ENCODE measurements around the gene SHLD1. TPM values are rescaled to one million over a fixed set of nuclear protein-coding genes. Genes with fewer than 3 reads are reported as not detected.

The SHLD1 gene
- total RNA-seq, 1 donor from 2014 or later = 3.5 TPM

GRCh38 chr20:5727018-5727515 lies 23.1 kb upstream of the SHLD1 start:
- Histone ChIP-seq H3K4me1 (ENCODE audit: insufficient read depth, low read length) (no peaks in the 10 kb centered on the region), H3K9ac (ENCODE audit: low read length) (no peak overlapping the region), H3K9me3 (ENCODE audit: insufficient read depth, low read depth, low read length) (no peaks in the 10 kb centered on the region), H3K4me2 (ENCODE audit: low read length) (no peak overlapping the region), H3K79me2 (ENCODE audit: insufficient read depth, low read length) (no peaks in the 10 kb centered on the region), H3K27me3 (ENCODE audit: insufficient read depth, low read length) (no peaks in the 10 kb centered on the region), H3K36me3 (ENCODE audit: insufficient read depth, low read length) (no peaks in the 10 kb centered on the region), H3K27ac (ENCODE audit: low read depth, low read length) (no peak overlapping the region), H3K4me3 (ENCODE audit: insufficient read depth, low read depth, low read length) (no peak overlapping the region), H2AFZ (ENCODE audit: low read depth, low read length) (no peak overlapping the region), H4K20me1 (ENCODE audit: insufficient read depth, low read length) (no peaks in the 10 kb centered on the region)
- Mint-ChIP-seq H3K27ac (ENCODE audit: unreplicated experiment) (no peak overlapping the region), H3K4me3 (ENCODE audit: unreplicated experiment) (no peak overlapping the region), H3K27me3 (ENCODE audit: low read depth, unreplicated experiment) (peaks cover 9% of the 10 kb centered on the region), H3K36me3 (ENCODE audit: low read depth, unreplicated experiment) (no peaks in the 10 kb centered on the region), H3K4me1 (ENCODE audit: low read depth, unreplicated experiment) (no peaks in the 10 kb centered on the region), H3K9me3 (ENCODE audit: unreplicated experiment) (peaks cover 6% of the 10 kb centered on the region)
- DNase-seq (ENCODE audit: low read depth) (no peak), FAIRE-seq (no peak)
- no peak for TF ChIP-seq EZH2 (IDR thresholded peaks at IDR 0.05; ENCODE audit: insufficient read depth, low read length)

- H3K9ac ChIP-seq (ENCODE audit: low read length) = no peak overlapping the region
- no peaks in the 10 kb centered on the region for H3K9me3 ChIP-seq (ENCODE audit: insufficient read depth, low read depth, low read length)
- H3K27me3 ChIP-seq (ENCODE audit: insufficient read depth, low read length) = no peaks in the 10 kb centered on the region
- no peak for TF ChIP-seq EZH2 (IDR thresholded peaks at IDR 0.05; ENCODE audit: insufficient read depth, low read length)
- TF ChIP-seq CTCF (IDR thresholded peaks at IDR 0.05; ENCODE audit: insufficient read depth, low read depth, low read length) = no peak
- Mint-ChIP-seq H3K4me3 (ENCODE audit: unreplicated experiment) (no peak overlapping the region), H3K9me3 (ENCODE audit: unreplicated experiment) (peaks cover 8% of the 10 kb centered on the region), H3K27me3 (ENCODE audit: low read depth, unreplicated experiment) (peaks cover 9% of the 10 kb centered on the region), H3K36me3 (ENCODE audit: low read depth, unreplicated experiment) (no peaks in the 10 kb centered on the region), H3K27ac (ENCODE audit: unreplicated experiment) (no peak overlapping the region), H3K4me1 (ENCODE audit: low read depth, unreplicated experiment) (no peaks in the 10 kb centered on the region)
- H3K4me1 ChIP-seq (ENCODE audit: insufficient read depth, low read length) = no peaks in the 10 kb centered on the region
- no peak overlapping the region for H3K4me2 ChIP-seq (ENCODE audit: low read length)
- H3K27ac ChIP-seq (ENCODE audit: low read depth, low read length) = no peak overlapping the region
- H3K4me3 ChIP-seq (ENCODE audit: insufficient read depth, low read depth, low read length) = no peak overlapping the region
- DNase-seq (ENCODE audit: low read depth) (no peak), FAIRE-seq (no peak)
- no peaks in the 10 kb centered on the region for H3K79me2 ChIP-seq (ENCODE audit: insufficient read depth, low read length)
- H4K20me1 ChIP-seq (ENCODE audit: insufficient read depth, low read length) = no peaks in the 10 kb centered on the region
- no peak overlapping the region for H2AFZ ChIP-seq (ENCODE audit: low read depth, low read length)
- no peaks in the 10 kb centered on the region for H3K36me3 ChIP-seq (ENCODE audit: insufficient read depth, low read length)
These were observed 20.9 kb upstream of the SHLD1 start for GRCh38 chr20:5729348-5729747.

DNA sequence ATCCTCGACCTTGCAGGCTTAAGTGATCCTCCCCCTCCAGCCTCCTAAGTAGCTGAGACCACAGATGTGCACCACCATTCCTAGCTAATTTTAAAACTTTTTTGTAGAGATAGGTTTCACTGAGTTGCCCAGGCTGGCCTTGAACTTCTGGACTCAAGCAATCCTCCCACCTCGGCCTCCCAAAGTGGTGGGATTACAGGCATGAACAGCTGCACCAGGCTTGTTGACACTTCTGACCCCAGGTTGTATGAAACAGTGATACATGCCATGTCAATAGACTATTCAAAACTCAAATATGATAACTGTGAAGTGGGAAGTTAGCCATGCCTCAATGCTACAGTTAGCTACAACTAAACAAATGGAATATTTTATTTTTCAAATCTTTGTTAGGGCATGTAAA lies 20.1 kb upstream of the SHLD1 start:
- no peak for TF ChIP-seq EZH2 (IDR thresholded peaks at IDR 0.05; ENCODE audit: insufficient read depth, low read length)
- no peak for TF ChIP-seq CTCF (IDR thresholded peaks at IDR 0.05; ENCODE audit: insufficient read depth, low read depth, low read length)
- DNase-seq (ENCODE audit: low read depth) = no peak
- Histone ChIP-seq H2AFZ (ENCODE audit: low read depth, low read length) (no peak overlapping the region), H3K27me3 (ENCODE audit: insufficient read depth, low read length) (no peaks in the 10 kb centered on the region), H3K79me2 (ENCODE audit: insufficient read depth, low read length) (no peaks in the 10 kb centered on the region), H3K27ac (ENCODE audit: low read depth, low read length) (no peak overlapping the region), H3K9ac (ENCODE audit: low read length) (no peak overlapping the region), H3K4me3 (ENCODE audit: insufficient read depth, low read depth, low read length) (no peak overlapping the region), H3K9me3 (ENCODE audit: insufficient read depth, low read depth, low read length) (no peaks in the 10 kb centered on the region), H3K4me2 (ENCODE audit: low read length) (no peak overlapping the region), H3K36me3 (ENCODE audit: insufficient read depth, low read length) (no peaks in the 10 kb centered on the region), H3K4me1 (ENCODE audit: insufficient read depth, low read length) (no peaks in the 10 kb centered on the region), H4K20me1 (ENCODE audit: insufficient read depth, low read length) (no peaks in the 10 kb centered on the region)
- Mint-ChIP-seq H3K9me3 (ENCODE audit: unreplicated experiment) (peaks cover 8% of the 10 kb centered on the region), H3K27ac (ENCODE audit: unreplicated experiment) (no peak overlapping the region), H3K4me1 (ENCODE audit: low read depth, unreplicated experiment) (no peaks in the 10 kb centered on the region), H3K27me3 (ENCODE audit: low read depth, unreplicated experiment) (peaks cover 9% of the 10 kb centered on the region), H3K4me3 (ENCODE audit: unreplicated experiment) (no peak overlapping the region), H3K36me3 (ENCODE audit: low read depth, unreplicated experiment) (no peaks in the 10 kb centered on the region)
- FAIRE-seq = no peak
